CD4-positive, alpha-beta T cell treated with Interleukin-10 for 1 hour (primary cell): ENCODE measurements around the gene LRRIQ3.
A peak's percentile ranks its signal among the peaks of the same experiment; 100 is the strongest.

Source experiments
- DNase-seq: peaks from one replicate; pipeline ENCODE4 v3.0.0-alpha.2; 2020

Gene LRRIQ3

GRCh38 chr1:74107394-74107793 is 90.6 kb downstream of the LRRIQ3 start:
- DNase-seq = no peak

DNA sequence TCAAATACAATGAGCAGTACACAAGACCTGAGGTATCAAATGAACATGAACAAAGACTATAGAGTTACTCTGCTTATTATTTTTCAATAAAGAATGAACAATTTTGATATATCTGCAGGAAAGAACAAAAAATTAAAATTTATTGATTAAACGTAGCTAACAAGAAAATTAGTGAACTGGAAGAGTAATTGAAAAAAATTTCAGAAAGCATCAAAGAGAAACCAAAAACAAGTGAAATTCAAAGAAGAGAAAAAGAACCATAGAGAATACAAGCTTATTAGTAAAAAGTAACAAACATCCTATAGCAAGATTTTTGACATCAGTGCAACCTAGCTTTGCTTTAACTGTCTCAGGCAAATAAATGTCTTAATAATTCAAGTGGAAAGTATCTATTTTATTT is 106.6 kb downstream of the LRRIQ3 start:
- no peak for DNase-seq

GRCh38 chr1:74083128-74083527 is 114.8 kb downstream of the LRRIQ3 start:
- DNase-seq = no peak

- no peak for DNase-seq
These were observed 132.9 kb downstream of the LRRIQ3 start for GRCh38 chr1:74065081-74065480.

DNA sequence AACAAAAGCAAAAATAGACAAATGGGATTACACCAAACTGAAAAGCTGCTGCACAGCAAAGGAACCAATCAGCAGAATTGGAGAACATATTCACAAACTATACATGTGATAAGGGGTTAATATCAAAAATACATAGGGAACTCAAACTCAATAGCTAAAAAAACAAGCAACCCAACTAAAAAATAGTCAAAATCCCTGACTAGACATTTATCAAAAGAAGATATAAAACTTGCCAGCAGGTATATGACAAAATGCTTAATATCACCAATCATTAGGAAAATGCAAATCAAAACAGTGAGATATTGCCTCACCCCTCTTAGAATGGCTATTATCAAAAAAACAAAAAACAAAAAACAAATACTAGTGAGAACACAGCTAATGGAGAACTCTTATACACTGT is 140.3 kb downstream of the LRRIQ3 start:
- DNase-seq = no peak

DNA sequence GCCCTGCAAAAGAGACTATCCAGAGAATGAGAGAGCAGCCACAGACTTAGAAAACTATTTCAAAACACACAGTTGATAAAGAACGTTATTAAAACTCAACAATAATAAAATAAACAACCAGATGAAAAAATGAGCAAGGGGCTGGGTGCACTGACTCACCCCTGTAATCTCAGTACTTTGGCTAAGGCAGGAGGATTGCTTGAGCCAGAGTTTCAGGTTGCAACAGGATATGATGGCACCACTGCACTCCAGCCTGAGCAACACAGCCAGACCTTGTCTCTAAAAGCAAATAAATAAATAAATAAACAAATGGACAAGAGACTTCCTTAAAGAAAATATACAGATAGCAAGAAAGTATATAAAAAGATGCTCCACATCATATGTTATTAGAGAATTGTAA is 144.6 kb downstream of the LRRIQ3 start:
- no peak for DNase-seq

GRCh38 chr1:74050386-74050785 is 147.6 kb downstream of the LRRIQ3 start:
- no peak for DNase-seq

DNA sequence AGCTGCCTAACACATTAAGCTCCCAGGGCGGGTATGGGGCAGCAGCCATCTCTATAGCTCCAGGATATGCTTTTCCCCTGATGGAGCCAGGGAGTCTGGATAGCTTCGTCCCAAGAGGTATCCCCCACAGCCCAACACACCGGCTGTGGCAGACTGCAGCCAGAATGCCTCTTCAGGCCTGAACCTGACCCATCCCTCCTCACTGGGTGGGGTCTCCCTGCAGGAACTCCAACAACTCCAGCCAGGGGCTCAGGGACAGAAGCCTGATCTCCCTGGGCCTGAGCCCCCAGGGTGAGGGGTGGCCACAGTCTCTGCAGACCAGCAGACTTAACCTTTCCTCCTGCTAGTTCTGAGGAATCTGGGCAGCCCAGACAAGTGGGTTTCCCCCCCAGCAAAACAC is 159.9 kb downstream of the LRRIQ3 start:
- DNase-seq = no peak

- DNase-seq = no peak
These were observed 185.4 kb downstream of the LRRIQ3 start for GRCh38 chr1:74012583-74012982.

DNA sequence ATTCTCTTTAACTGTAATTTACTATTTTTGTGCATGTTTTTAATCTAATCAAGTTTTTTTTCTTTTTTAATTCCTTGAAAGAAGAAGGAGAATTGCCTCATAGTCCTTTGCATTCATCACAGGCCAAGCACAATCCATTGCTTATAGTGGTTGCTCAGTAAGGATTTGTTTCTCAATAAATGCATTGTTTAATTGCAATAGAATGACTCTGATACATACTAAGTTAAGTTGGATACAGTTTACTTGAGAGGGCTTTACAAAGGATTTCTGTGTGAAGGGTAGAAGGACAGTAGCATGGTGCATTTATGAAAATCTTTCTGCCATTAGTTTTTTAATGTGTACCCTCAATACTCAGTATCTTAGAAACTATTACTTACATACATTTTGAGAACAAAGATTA is 186.2 kb downstream of the LRRIQ3 start:
- no peak for DNase-seq

- peak; percentile 28 for DNase-seq
These were observed 187.8 kb downstream of the LRRIQ3 start for GRCh38 chr1:74010206-74010605.

- DNase-seq = no peak
These were observed 192.4 kb downstream of the LRRIQ3 start for GRCh38 chr1:74005533-74005932.

- DNase-seq = no peak
These were observed 194.2 kb downstream of the LRRIQ3 start for GRCh38 chr1:74003806-74004205.

- DNase-seq = no peak
These were observed 199.5 kb downstream of the LRRIQ3 start for GRCh38 chr1:73998348-73998959.

DNA sequence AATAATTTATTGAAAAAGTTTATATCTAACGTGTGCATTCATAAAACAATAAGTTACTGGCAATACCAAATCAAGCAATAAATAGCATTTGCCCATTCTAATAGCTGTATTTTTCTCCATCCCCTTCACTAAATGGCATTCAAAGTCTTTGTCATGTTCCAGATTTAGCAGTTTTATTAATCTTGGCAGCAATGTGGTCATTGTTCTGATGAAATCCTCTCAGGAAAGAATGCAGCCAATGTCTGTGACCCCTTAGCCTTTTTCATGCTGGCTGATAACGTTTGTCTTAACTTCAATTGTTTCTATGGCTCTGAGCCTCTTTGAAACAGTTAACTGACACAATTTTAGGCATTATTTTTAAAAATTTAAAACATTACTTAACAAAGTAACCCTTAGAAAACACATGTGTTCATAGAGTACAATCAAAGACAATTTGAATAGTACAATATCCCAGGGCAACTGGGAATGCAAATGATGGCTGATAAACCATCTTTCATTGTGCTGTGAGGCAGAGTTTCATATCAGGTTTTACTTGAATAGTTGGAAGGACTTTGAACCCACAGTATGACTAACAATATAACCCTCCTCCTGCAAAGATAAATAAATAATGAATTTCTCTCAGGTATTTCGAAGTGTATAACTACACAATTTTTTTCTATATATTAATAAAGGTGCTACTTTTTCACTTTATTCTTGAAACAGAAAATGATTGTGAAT is 217.5 kb downstream of the LRRIQ3 start:
- DNase-seq = no peak

- no peak for DNase-seq
These were observed 218.3 kb downstream of the LRRIQ3 start for GRCh38 chr1:73979684-73980083.

DNA sequence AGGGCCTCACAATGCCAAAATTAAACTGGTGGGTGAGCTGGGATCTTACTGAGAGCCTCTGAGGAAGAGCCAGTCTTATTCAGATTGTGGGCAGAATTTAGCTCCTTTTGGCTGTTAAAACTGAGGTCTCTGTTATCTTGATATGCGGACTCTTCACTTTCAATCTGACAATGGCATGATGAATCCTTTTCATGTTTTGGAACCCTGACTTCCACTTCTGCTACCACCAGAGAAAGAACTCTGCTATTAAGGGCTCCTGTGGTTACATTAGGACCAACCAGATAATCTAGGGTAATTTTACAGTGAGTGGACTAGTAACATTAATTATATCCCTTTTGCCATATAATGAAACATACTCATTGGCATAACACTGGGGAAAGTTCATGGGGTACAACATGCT is 219.0 kb downstream of the LRRIQ3 start:
- no peak for DNase-seq
